Keratinocyte (primary cell): ENCODE data around the gene EXOSC1.

Experiments
- EZH2 ChIP-seq: IDR thresholded peaks from one replicate; pipeline ENCODE4 v1.6.1; 2012; ENCODE audit warnings: inconsistent platforms, mild to moderate bottlenecking, low read length, moderate library complexity
- TF ChIP-seq, protein P1 (sequence below), 3 experiments: IDR thresholded peaks in 1 of 3; conservative IDR thresholded peaks in 1 of 3; optimal IDR thresholded peaks in 1 of 3; 2 replicates in 2 of 3; 3 replicates in 1 of 3; pipeline versions ENCODE3 to v1.5.1; 2011; ENCODE audit warnings: low read length in 3 of 3, mild to moderate bottlenecking in 3 of 3, moderate library complexity in 2 of 3, control low read depth in 1 of 3, inconsistent platforms in 1 of 3; ENCODE audit not compliant: insufficient read depth in 2 of 3; ENCODE audit errors: extremely low read depth in 1 of 3

DNA sequence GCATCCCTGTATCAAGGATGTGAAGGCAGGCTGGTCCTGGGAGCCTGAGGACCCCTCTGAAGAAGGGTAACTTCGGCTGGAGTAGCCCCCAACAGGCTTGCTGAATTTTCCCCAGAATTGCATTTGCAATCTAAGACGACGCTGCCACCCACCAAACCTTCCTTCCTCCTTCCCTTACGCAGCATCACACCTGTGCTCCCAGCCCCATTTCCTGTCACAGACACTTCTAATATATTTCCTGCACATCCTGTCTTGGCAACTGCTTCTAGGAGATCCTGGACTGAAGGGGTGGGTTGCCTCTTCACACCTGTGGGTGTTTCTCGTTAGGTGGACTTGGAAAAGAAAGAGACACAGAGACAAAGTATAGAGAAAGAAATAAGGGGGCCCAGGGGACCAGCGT is 29.2 kb downstream of the EXOSC1 start:
- TF ChIP-seq, protein P1, sequence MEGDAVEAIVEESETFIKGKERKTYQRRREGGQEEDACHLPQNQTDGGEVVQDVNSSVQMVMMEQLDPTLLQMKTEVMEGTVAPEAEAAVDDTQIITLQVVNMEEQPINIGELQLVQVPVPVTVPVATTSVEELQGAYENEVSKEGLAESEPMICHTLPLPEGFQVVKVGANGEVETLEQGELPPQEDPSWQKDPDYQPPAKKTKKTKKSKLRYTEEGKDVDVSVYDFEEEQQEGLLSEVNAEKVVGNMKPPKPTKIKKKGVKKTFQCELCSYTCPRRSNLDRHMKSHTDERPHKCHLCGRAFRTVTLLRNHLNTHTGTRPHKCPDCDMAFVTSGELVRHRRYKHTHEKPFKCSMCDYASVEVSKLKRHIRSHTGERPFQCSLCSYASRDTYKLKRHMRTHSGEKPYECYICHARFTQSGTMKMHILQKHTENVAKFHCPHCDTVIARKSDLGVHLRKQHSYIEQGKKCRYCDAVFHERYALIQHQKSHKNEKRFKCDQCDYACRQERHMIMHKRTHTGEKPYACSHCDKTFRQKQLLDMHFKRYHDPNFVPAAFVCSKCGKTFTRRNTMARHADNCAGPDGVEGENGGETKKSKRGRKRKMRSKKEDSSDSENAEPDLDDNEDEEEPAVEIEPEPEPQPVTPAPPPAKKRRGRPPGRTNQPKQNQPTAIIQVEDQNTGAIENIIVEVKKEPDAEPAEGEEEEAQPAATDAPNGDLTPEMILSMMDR (optimal IDR thresholded peaks at IDR 0.05 in 1 of 3, IDR thresholded peaks at IDR 0.05 in 1 of 3, conservative IDR thresholded peaks at IDR 0.05 in 1 of 3; ENCODE audit: extremely low read depth in 1 of 3, insufficient read depth in 2 of 3, low read length in 3 of 3) = no peak
- TF ChIP-seq EZH2 = no peak
